Activated B cell treated with CpG ODN at 0.5 μM for 24 hours (primary cell): ENCODE data around the gene TMEM154. TPM values are rescaled to one million over a fixed set of nuclear protein-coding genes. Genes with fewer than 3 reads are reported as not detected.

Experiments used
- ATAC-seq: fragments of 200-7000 bp; cut with Tn5 transposase; one replicate; pipeline ENCODE4 v1.10.0; 2021; ENCODE audit warnings: low read depth, mild to moderate bottlenecking, moderate library complexity
- CTCF ChIA-PET: fragments of 350-600 bp; sonication (Branson Sonifier 250); formaldehyde crosslinking; loops from one replicate; lab custom pipeline; 2021; ENCODE audit warnings: antibody characterized with exemption; lab: Charles Lee
- POLR2A ChIA-PET: fragments of 350-600 bp; sonication (Branson Sonifier 250); formaldehyde crosslinking; loops from one replicate; lab custom pipeline; 2021; ENCODE audit warnings: antibody characterized with exemption; lab: Charles Lee
- DNase-seq: peaks from one replicate; pipeline ENCODE4 v3.0.0; 2022
- H3K27ac Mint-ChIP-seq: one replicate; pipeline ENCODE4 v1.8.0; 2020; ENCODE audit warnings: mixed read lengths
- H3K27me3 Mint-ChIP-seq: one replicate; pipeline ENCODE4 v1.8.0; 2021; ENCODE audit warnings: mixed read lengths
- H3K36me3 Mint-ChIP-seq: one replicate; pipeline ENCODE4 v1.8.0; 2021; ENCODE audit warnings: low read depth, mixed read lengths
- H3K4me1 Mint-ChIP-seq: one replicate; pipeline ENCODE4 v1.8.0; 2021; ENCODE audit warnings: mixed read lengths
- H3K4me3 Mint-ChIP-seq: one replicate; pipeline ENCODE4 v1.8.0; 2020; ENCODE audit warnings: mild to moderate bottlenecking, mixed read lengths
- H3K9me3 Mint-ChIP-seq: one replicate; pipeline ENCODE4 v1.8.0; 2020; ENCODE audit warnings: mixed read lengths
- intact Hi-C: fragments of 100-400 bp; cut with micrococcal nuclease; formaldehyde crosslinking; loops from one replicate; pipeline ENCODE4 v1.15.1; 2024
- total RNA-seq: library from RNA; stranded (reverse); gene quantifications from 2 replicates; pipeline ENCODE4 v1.2.3, GENCODE V29; 2022
- TF ChIP-seq, protein P1 (sequence below): fragments of 200-600 bp; IDR thresholded peaks from one replicate; pipeline ENCODE4 v1.8.0; 2022; ENCODE audit warnings: antibody characterized with exemption, mild to moderate bottlenecking

Gene TMEM154
- total RNA-seq, 1 donor from 2014 or later, result 59.9 TPM

DNA sequence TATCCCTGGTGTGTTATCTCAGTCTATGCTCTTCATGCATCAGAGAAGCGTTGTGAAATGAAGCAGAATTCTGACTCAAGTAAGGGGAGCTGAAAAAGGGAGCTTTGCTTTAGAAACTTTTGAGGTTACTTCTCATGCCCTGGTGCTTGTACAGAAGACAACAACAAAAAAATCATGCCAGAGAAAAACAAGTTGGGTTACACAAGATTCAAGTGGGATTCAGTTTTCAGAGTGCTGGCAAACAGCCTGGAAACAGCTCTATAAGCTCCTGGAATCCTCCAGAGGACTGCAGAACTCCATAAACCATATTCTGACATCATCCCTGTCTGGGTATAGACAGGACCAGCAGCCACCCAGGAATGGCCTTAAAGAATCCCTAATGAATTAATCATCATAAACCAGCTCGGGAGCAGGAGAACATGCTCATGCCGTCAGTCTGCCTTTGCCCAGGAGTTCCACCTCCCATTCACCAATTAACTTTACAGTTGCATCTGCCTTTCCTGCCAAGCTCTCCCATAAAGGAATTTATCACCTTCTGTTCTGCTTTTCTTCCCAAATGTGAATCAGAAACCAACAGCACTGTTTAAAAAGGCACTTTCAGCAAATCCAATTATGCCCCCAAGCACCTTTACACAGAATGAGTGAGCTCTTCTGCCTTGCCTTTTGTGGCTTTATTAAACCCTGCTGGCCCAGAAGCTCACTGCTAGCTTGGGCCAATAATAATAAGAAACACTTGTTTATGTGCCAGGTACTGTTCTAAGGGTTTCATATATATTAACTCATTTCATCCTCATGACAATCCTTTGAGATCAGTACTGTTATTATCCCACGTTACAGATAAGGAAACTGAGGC is 89.4 kb downstream of the TMEM154 start:
- intact Hi-C loops, result loop anchor here (5.0 kb wide), 1 partner anchor 37 kb away; no protein-coding TSS in a partner anchor
- Mint-ChIP-seq H3K36me3 (no peaks in the 10 kb centered on the region), H3K27me3 (peaks cover 4% of the 10 kb centered on the region), H3K9me3 (no peaks in the 10 kb centered on the region), H3K27ac (no peak overlapping the region), H3K4me3 (no peak overlapping the region), H3K4me1 (peaks cover 15% of the 10 kb centered on the region)
- TF ChIP-seq, protein P1, sequence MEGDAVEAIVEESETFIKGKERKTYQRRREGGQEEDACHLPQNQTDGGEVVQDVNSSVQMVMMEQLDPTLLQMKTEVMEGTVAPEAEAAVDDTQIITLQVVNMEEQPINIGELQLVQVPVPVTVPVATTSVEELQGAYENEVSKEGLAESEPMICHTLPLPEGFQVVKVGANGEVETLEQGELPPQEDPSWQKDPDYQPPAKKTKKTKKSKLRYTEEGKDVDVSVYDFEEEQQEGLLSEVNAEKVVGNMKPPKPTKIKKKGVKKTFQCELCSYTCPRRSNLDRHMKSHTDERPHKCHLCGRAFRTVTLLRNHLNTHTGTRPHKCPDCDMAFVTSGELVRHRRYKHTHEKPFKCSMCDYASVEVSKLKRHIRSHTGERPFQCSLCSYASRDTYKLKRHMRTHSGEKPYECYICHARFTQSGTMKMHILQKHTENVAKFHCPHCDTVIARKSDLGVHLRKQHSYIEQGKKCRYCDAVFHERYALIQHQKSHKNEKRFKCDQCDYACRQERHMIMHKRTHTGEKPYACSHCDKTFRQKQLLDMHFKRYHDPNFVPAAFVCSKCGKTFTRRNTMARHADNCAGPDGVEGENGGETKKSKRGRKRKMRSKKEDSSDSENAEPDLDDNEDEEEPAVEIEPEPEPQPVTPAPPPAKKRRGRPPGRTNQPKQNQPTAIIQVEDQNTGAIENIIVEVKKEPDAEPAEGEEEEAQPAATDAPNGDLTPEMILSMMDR, result no peak
- ATAC-seq (no peak), DNase-seq (no peak)
- ChIA-PET POLR2A (interaction anchor here (0.6 to 1.5 kb wide), 2 partner anchors 10 to 18 kb away, joined by 3 to 4 read pairs; no protein-coding TSS in a partner anchor), CTCF (no interaction called here)

DNA sequence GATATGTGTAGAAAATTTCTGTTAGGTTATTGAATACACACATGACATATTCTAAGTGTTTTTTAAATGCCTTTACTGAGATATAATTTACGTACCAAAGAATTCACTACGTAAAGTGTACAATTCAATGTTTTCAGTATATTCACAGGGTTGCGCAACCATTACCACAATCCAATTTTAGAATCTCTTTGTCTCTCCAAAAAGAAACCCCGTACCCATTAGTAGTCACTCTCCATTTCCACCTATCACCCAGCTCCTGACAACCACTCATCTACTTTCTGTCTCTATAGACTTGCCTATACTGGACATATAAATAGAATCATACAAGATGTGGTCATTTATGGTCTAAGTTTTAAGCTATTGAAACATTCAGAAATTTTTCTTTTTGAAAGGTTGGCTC is 90.9 kb downstream of the TMEM154 start:
- intact Hi-C loops, result loop anchor here (5.0 kb wide), 1 partner anchor 77 kb away; no protein-coding TSS in a partner anchor

DNA sequence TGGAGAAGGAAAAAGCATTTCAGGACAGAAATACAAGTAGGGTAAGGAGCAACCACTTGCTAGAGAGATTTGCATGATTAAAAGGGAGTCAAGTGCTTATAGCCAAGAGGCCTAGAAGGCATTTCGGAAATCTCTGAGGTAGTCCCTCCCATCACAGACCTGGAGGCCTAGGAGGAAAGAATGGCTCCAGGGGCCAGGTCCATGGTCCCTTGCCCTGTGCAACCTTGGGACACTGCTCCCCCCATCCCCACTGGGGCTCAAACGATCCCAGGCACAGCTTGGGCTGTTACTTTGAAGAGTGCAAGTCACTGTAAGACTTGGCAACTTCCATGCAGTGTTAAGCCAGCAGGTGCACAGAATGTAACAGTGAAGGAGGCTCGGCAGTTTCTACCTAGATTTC is 92.7 kb downstream of the TMEM154 start:
- H3K9me3 Mint-ChIP-seq, result peaks cover 4% of the 10 kb centered on the region
- no peaks in the 10 kb centered on the region for H3K36me3 Mint-ChIP-seq
- H3K4me1 Mint-ChIP-seq, result peaks cover 21% of the 10 kb centered on the region
- H3K27ac Mint-ChIP-seq, result no peak overlapping the region
- DNase-seq (no peak), ATAC-seq (no peak)
- TF ChIP-seq, protein P1, result no peak
- intact Hi-C loops, result loop anchor here (5.0 kb wide), 1 partner anchor 75 kb away; no protein-coding TSS in a partner anchor
- H3K27me3 Mint-ChIP-seq, result peaks cover 4% of the 10 kb centered on the region
- ChIA-PET CTCF (no interaction called here), POLR2A (no interaction called here)
- H3K4me3 Mint-ChIP-seq, result no peak overlapping the region

More for the DNA sequence above, 90.9 kb downstream of the TMEM154 start:
- ChIA-PET CTCF (no interaction called here), POLR2A (no interaction called here)
- ATAC-seq, result no peak
- Mint-ChIP-seq H3K4me3 (no peak overlapping the region), H3K4me1 (peaks cover 21% of the 10 kb centered on the region), H3K27me3 (peaks cover 4% of the 10 kb centered on the region), H3K36me3 (no peaks in the 10 kb centered on the region), H3K9me3 (no peaks in the 10 kb centered on the region), H3K27ac (no peak overlapping the region)
- DNase-seq, result no peak
- TF ChIP-seq, protein P1, result no peak

DNA sequence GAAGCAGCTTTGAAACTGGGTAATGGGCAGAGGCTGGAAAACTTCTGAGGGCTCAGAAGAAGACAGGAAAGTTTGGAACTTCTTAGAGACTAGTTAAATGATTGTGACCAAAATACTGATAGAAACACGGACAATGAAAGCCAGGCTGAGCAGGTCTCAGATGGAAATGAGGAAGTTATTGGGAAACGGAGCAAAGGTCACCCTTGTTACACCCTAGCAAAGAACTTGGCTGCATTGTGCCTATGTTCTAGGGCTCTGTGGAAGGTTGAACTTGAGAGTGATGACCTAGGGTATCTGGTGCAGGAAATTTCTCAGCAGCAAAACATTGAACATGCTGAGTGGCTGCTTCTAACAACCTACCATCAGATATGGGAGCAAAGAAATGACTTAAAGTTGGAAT is 93.1 kb downstream of the TMEM154 start:
- CTCF ChIA-PET, result no interaction called here
- intact Hi-C loops, result loop anchor here (5.0 kb wide), 1 partner anchor 74 kb away; no protein-coding TSS in a partner anchor
- POLR2A ChIA-PET, result no interaction called here

More for the DNA sequence above, 93.1 kb downstream of the TMEM154 start:
- Mint-ChIP-seq H3K4me1 (peaks cover 21% of the 10 kb centered on the region), H3K27me3 (peaks cover 4% of the 10 kb centered on the region), H3K4me3 (no peak overlapping the region), H3K36me3 (no peaks in the 10 kb centered on the region), H3K27ac (no peak overlapping the region), H3K9me3 (peaks cover 4% of the 10 kb centered on the region)
- ATAC-seq, result no peak
- TF ChIP-seq, protein P1, result no peak
- DNase-seq, result no peak
